Measurements from ENCODE around the gene HBZ. TPM values are rescaled to one million over a fixed set of nuclear protein-coding genes. Genes with fewer than 3 reads are reported as not detected.

Gene HBZ
- total RNA-seq, 1 experiment from 2014 or later: not detected

DNA sequence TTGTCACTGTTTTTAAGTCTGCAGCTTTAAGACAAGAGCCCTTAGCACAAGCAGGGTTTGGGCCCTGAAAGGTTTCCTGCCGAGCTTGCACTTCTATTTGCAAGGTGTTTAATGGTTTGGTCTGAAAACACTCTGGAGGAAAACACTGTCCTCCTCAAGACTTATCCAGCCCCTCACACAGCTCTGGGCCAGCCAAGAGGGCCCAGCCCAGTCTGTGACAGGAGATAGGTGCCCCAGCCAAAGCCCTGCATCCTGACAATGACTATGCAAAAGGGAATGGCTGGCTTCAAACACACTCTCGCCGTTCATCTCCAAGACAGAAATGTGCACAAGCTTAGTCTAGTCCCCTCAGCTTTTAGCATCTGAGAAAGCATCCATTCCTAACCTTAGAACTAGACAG is 47.5 kb upstream of the HBZ start:
- BruUV-seq (replicated peaks): no TSS peak

More for the DNA sequence above, 47.5 kb upstream of the HBZ start:
- RAD21 ChIA-PET (ENCODE audit: low non-redundant PET in 1 of 2, low total read pairs in 2 of 2, uncharacterized antibody in 2 of 2, unreplicated experiment in 2 of 2): no interaction called here
- Histone ChIP-seq H3K4me1 (ENCODE audit: control insufficient read depth in 1 of 2, insufficient read depth in 2 of 2, low read length in 2 of 2) (peaks cover 0 to 9% of the 10 kb centered on the region in 2 experiments; a peak in 3 of 4 replicates), H4K20me1 (ENCODE audit: insufficient read depth) (no peaks in the 10 kb centered on the region), H3K27me3 (ENCODE audit: insufficient read depth, low read length) (no peaks in the 10 kb centered on the region), H3K9me3 (ENCODE audit: control insufficient read depth in 1 of 2, insufficient read depth in 1 of 2, low read depth in 1 of 2, low read length in 2 of 2) (no peaks in the 10 kb centered on the region), H3K9ac (ENCODE audit: low read length) (no peak overlapping the region), H3K27ac (ENCODE audit: low read depth, low read length) (no peak overlapping the region), H2AFZ (ENCODE audit: low read depth, low read length, poor library complexity, severe bottlenecking) (no peak overlapping the region), H3K79me2 (ENCODE audit: insufficient read depth, low read length) (no peaks in the 10 kb centered on the region), H3K4me3 (replicated peaks in 1 of 2; ENCODE audit: low read depth in 1 of 2, low read length in 2 of 2) (no peak overlapping the region), H3K36me3 (ENCODE audit: control insufficient read depth in 1 of 2, insufficient read depth in 2 of 2, low read length in 2 of 2) (no peaks in the 10 kb centered on the region; a peak in 2 of 4 replicates), H3K9me2 (ENCODE audit: insufficient read depth) (no peaks in the 10 kb centered on the region), H3K4me2 (ENCODE audit: low read length) (no peak overlapping the region)
- no peak for TF ChIP-seq CBX3 (IDR thresholded peaks at IDR 0.05; ENCODE audit: low read depth)
- TF ChIP-seq EZH2 (IDR thresholded peaks at IDR 0.05): no peak
- no peak for TF ChIP-seq EGR1 (IDR thresholded peaks at IDR 0.05; ENCODE audit: low read depth)
- no peak for TF ChIP-seq EZH2phosphoT487 (IDR thresholded peaks at IDR 0.05; ENCODE audit: borderline replicate concordance)
- no peak for TF ChIP-seq RAD21 (IDR thresholded peaks at IDR 0.05; ENCODE audit: low read depth)
- no peak for TF ChIP-seq SP1 (IDR thresholded peaks at IDR 0.05; ENCODE audit: low read depth)
- TF ChIP-seq, protein P1, sequence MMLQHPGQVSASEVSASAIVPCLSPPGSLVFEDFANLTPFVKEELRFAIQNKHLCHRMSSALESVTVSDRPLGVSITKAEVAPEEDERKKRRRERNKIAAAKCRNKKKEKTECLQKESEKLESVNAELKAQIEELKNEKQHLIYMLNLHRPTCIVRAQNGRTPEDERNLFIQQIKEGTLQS (IDR thresholded peaks at IDR 0.05): no peak
- no peak for TF ChIP-seq ELF1 (IDR thresholded peaks at IDR 0.05; ENCODE audit: borderline replicate concordance, low read depth)
- TF ChIP-seq TCF7L2 (IDR thresholded peaks at IDR 0.05; ENCODE audit: borderline replicate concordance, extremely low read depth, insufficient read depth, insufficient read length): no peak
- TF ChIP-seq MAX (IDR thresholded peaks at IDR 0.05): no peak
- TF ChIP-seq YY1 (IDR thresholded peaks at IDR 0.05; ENCODE audit: extremely low read depth, insufficient replicate concordance, low read depth, low read length): no peak
- no peak for TF ChIP-seq SRF (IDR thresholded peaks at IDR 0.05; ENCODE audit: low read depth)
- no peak for TF ChIP-seq JUND (IDR thresholded peaks at IDR 0.05)
- no peak for TF ChIP-seq CEBPB (IDR thresholded peaks at IDR 0.05; ENCODE audit: low read depth)
- TF ChIP-seq REST (IDR thresholded peaks at IDR 0.05; ENCODE audit: low read depth): no peak
- no peak for TF ChIP-seq CTCF (IDR thresholded peaks at IDR 0.05 in 2 of 3, conservative IDR thresholded peaks at IDR 0.05 in 1 of 3; ENCODE audit: borderline replicate concordance in 1 of 3, insufficient read depth in 1 of 3, low read depth in 2 of 3, low read length in 2 of 3)
- no peak for TF ChIP-seq FOSL1 (IDR thresholded peaks at IDR 0.05; ENCODE audit: low read depth)
- CTCF ChIA-PET: no interaction called here
- DNase-seq (ENCODE audit: low read depth, low spot score) (no peak), ATAC-seq (no peak)
- intact Hi-C loops (cut with micrococcal nuclease): no loop called here
- POLR2A ChIA-PET: no interaction called here

All from HCT116 (cell line).